H1 (cell line): ENCODE data around the gene AAK1. TPM values are rescaled to one million over a fixed set of nuclear protein-coding genes. Genes with fewer than 3 reads are reported as not detected.
A peak's percentile ranks its signal among the peaks of the same experiment; 100 is the strongest.

Experiments used
- CTCF ChIA-PET: fragments of 300-600 bp; sonication (Branson Sonifier 250); formaldehyde crosslinking; loops from one replicate; lab custom pipeline; 2021; ENCODE audit not compliant: partially characterized antibody; lab: Charles Lee
- POLR2A ChIA-PET: fragments of 300-600 bp; sonication (Branson Sonifier 250); formaldehyde crosslinking; loops from one replicate; lab custom pipeline; 2021; ENCODE audit warnings: inconsistent platforms; ENCODE audit not compliant: partially characterized antibody; lab: Charles Lee
- DNase-seq, 2 experiments: peaks; one replicate each; pipeline versions ENCODE4 v3.0.0 to v3.0.0-alpha.2; 2010 to 2022; ENCODE audit warnings: low spot score in 2 of 2, low read depth in 1 of 2, mixed read lengths in 1 of 2
- FAIRE-seq: peaks from 2 replicates; lab custom pipeline; 2011; peaks lifted over from hg19 to GRCh38; lab: Jason Lieb, UNC
- H2AFZ ChIP-seq: 2 replicates; pipeline ENCODE4 v1.8.1; 2012; ENCODE audit warnings: low read length, inconsistent platforms
- H2AK5ac ChIP-seq: 2 replicates; pipeline ENCODE4 v1.6.1; 2013; ENCODE audit warnings: low read depth, low read length
- H2BK120ac ChIP-seq: replicated peaks from 2 replicates; pipeline ENCODE3; 2013; ENCODE audit warnings: low read depth, low read length, inconsistent platforms
- H2BK12ac ChIP-seq: 2 replicates; pipeline ENCODE4 v1.6.1; 2013; ENCODE audit warnings: low read depth, low read length
- H2BK15ac ChIP-seq: 2 replicates; pipeline ENCODE4 v1.6.1; 2013; ENCODE audit warnings: low read length
- H2BK20ac ChIP-seq: 2 replicates; pipeline ENCODE4 v1.6.1; 2013; ENCODE audit warnings: low read length
- H2BK5ac ChIP-seq: 2 replicates; pipeline ENCODE4 v1.6.1; 2013; ENCODE audit warnings: low read depth, low read length
- H3K14ac ChIP-seq: 2 replicates; pipeline ENCODE4 v1.6.1; 2013; ENCODE audit warnings: inconsistent platforms; ENCODE audit not compliant: insufficient read length
- H3K18ac ChIP-seq: 2 replicates; pipeline ENCODE4 v1.6.1; 2013; ENCODE audit warnings: low read length; ENCODE audit errors: extremely low read depth
- H3K23ac ChIP-seq: 2 replicates; pipeline ENCODE4 v1.6.1; 2013; ENCODE audit warnings: inconsistent platforms; ENCODE audit not compliant: insufficient read length
- H3K23me2 ChIP-seq: 2 replicates; pipeline ENCODE4 v1.6.1; 2013; ENCODE audit warnings: low read depth, low read length
- H3K27ac ChIP-seq: 2 replicates; pipeline ENCODE4 v1.6.1; 2011; ENCODE audit warnings: low read depth, low read length, inconsistent platforms
- H3K27me3 ChIP-seq, 4 experiments: replicated peaks in 1 of 4; 1 replicate in 1 of 4; 2 replicates in 3 of 4; pipeline versions ENCODE4 v1.6.1 to v1.8.1; 2011 to 2013; ENCODE audit warnings: low read length in 3 of 4, mild to moderate bottlenecking in 3 of 4, inconsistent platforms in 2 of 4, mixed read lengths in 2 of 4, moderate library complexity in 1 of 4; ENCODE audit not compliant: control insufficient read depth in 3 of 4, insufficient read depth in 3 of 4; ENCODE audit errors: extremely low read depth in 1 of 4
- H3K36me3 ChIP-seq, 4 experiments: 2 replicates each; pipeline versions ENCODE4 v1.6.1 to v1.8.1; 2011 to 2013; ENCODE audit warnings: mild to moderate bottlenecking in 4 of 4, low read length in 3 of 4, moderate library complexity in 2 of 4, control low read depth in 1 of 4, inconsistent platforms in 1 of 4; ENCODE audit not compliant: insufficient read depth in 4 of 4, control insufficient read depth in 2 of 4
- H3K4ac ChIP-seq: replicated peaks from 2 replicates; pipeline ENCODE3; 2013; ENCODE audit warnings: low read length, low read depth, mixed read lengths, inconsistent platforms; ENCODE audit not compliant: insufficient read length
- H3K4me1 ChIP-seq, 4 experiments: replicated peaks in 1 of 4; 1 replicate in 1 of 4; 2 replicates in 3 of 4; pipeline versions ENCODE4 v1.6.1 to v1.8.1; 2011 to 2013; ENCODE audit warnings: low read length in 3 of 4, inconsistent platforms in 2 of 4, mixed read lengths in 1 of 4; ENCODE audit not compliant: insufficient read depth in 4 of 4, control insufficient read depth in 3 of 4
- H3K4me2 ChIP-seq, 2 experiments: 2 replicates each; pipeline versions ENCODE4 v1.6.1 to v1.8.1; 2011 to 2013; ENCODE audit warnings: low read depth in 2 of 2, low read length in 2 of 2, control low read depth in 1 of 2, inconsistent platforms in 1 of 2, mild to moderate bottlenecking in 1 of 2; ENCODE audit not compliant: insufficient read depth in 1 of 2
- H3K4me3 ChIP-seq, 4 experiments: fragments of 200-600, 300-600 bp in 1 of 4; sonication (generic), shearing (Covaris generic), sonication (Bioruptor Twin) in 1 of 4; 2 replicates each; pipeline versions ENCODE4 v1.5.1 to v1.8.1; 2011 to 2016; ENCODE audit warnings: low read length in 4 of 4, low read depth in 3 of 4, control low read depth in 2 of 4, inconsistent platforms in 2 of 4, mild to moderate bottlenecking in 2 of 4, mixed read lengths in 1 of 4, moderate library complexity in 1 of 4; ENCODE audit not compliant: insufficient read depth in 2 of 4; ENCODE audit errors: extremely low read depth in 1 of 4
- H3K56ac ChIP-seq: replicated peaks from 2 replicates; pipeline ENCODE3; 2013; ENCODE audit warnings: low read depth, mild to moderate bottlenecking, mixed read lengths, low read length, inconsistent platforms; ENCODE audit not compliant: insufficient read length
- H3K79me1 ChIP-seq: 2 replicates; pipeline ENCODE4 v1.6.1; 2013; ENCODE audit warnings: low read depth, low read length, control low read depth
- H3K79me2 ChIP-seq, 2 experiments: 2 replicates each; pipeline versions ENCODE4 v1.6.1 to v1.8.1; 2012 to 2013; ENCODE audit warnings: low read length in 2 of 2, mild to moderate bottlenecking in 2 of 2, inconsistent platforms in 1 of 2; ENCODE audit not compliant: insufficient read depth in 2 of 2, control insufficient read depth in 1 of 2
- H3K9ac ChIP-seq, 4 experiments: replicated peaks in 1 of 4; 1 replicate in 1 of 4; 2 replicates in 3 of 4; pipeline versions ENCODE4 v1.6.1 to v1.8.1; 2011 to 2013; ENCODE audit warnings: low read depth in 3 of 4, low read length in 3 of 4, control low read depth in 2 of 4, mild to moderate bottlenecking in 2 of 4, moderate library complexity in 2 of 4, inconsistent platforms in 1 of 4; ENCODE audit errors: extremely low read depth in 1 of 4
- H3K9me3 ChIP-seq, 2 experiments: 2 replicates each; pipeline versions ENCODE4 v1.6.1 to v1.8.1; 2012 to 2013; ENCODE audit warnings: mild to moderate bottlenecking in 2 of 2, moderate library complexity in 2 of 2, control low read depth in 1 of 2, inconsistent platforms in 1 of 2, low read depth in 1 of 2, low read length in 1 of 2, mixed read lengths in 1 of 2; ENCODE audit not compliant: insufficient read depth in 2 of 2
- H4K20me1 ChIP-seq, 2 experiments: replicated peaks in 1 of 2; 2 replicates each; pipeline versions ENCODE3 to v1.8.1; 2011 to 2013; ENCODE audit warnings: inconsistent platforms in 2 of 2, low read length in 2 of 2, mild to moderate bottlenecking in 1 of 2; ENCODE audit not compliant: insufficient read depth in 2 of 2, control insufficient read depth in 1 of 2
- H4K5ac ChIP-seq: 2 replicates; pipeline ENCODE4 v1.6.1; 2013; ENCODE audit warnings: low read length, low read depth, mixed read lengths, inconsistent platforms; ENCODE audit not compliant: insufficient read length
- H4K8ac ChIP-seq: 2 replicates; pipeline ENCODE4 v1.8.0; 2013; ENCODE audit warnings: mild to moderate bottlenecking, moderate library complexity, low read length, inconsistent platforms; ENCODE audit not compliant: insufficient read depth; ENCODE audit errors: extremely low read depth
- H4K91ac ChIP-seq: replicated peaks from 2 replicates; pipeline ENCODE3; 2013; ENCODE audit warnings: low read length, mixed read lengths, inconsistent platforms; ENCODE audit not compliant: insufficient read length
- BRCA1 ChIP-seq: IDR thresholded peaks from 2 replicates; pipeline ENCODE4 v1.6.1; 2012; ENCODE audit warnings: low read depth, low read length, improper control_type of control experiment
- EP300 ChIP-seq, 2 experiments: IDR thresholded peaks; 1 replicate in 1 of 2; 2 replicates in 1 of 2; pipeline ENCODE4 v1.6.1; 2011 to 2012; ENCODE audit warnings: low read depth in 2 of 2, low read length in 2 of 2, mild to moderate bottlenecking in 2 of 2, borderline replicate concordance in 1 of 2, inconsistent platforms in 1 of 2, moderate library complexity in 1 of 2
- HDAC2 ChIP-seq, 2 experiments: fragments of 300-600 bp in 1 of 2; sonication (generic) in 1 of 2; IDR thresholded peaks; 2 replicates each; pipeline ENCODE4 v1.6.1; 2011 to 2012; ENCODE audit warnings: low read depth in 2 of 2, low read length in 2 of 2, mild to moderate bottlenecking in 2 of 2, moderate library complexity in 2 of 2, borderline replicate concordance in 1 of 2, inconsistent platforms in 1 of 2
- JUND ChIP-seq: IDR thresholded peaks from 2 replicates; pipeline ENCODE4 v1.6.1; 2011; ENCODE audit warnings: mild to moderate bottlenecking, improper control_type of control experiment, low read length
- KDM1A ChIP-seq: fragments of 200-600, 300-600 bp; sonication (generic); IDR thresholded peaks from 2 replicates; pipeline ENCODE4 v1.7.1; 2016; ENCODE audit warnings: mild to moderate bottlenecking, low read length, borderline replicate concordance
- NANOG ChIP-seq: IDR thresholded peaks from 2 replicates; pipeline ENCODE4 v1.6.1; 2011; ENCODE audit warnings: low read length, low read depth, mild to moderate bottlenecking, inconsistent platforms; ENCODE audit not compliant: insufficient read depth, poor library complexity, severe bottlenecking
- RBBP5 ChIP-seq: IDR thresholded peaks from 2 replicates; pipeline ENCODE4 v1.7.1; 2012; ENCODE audit warnings: low read depth, mild to moderate bottlenecking, inconsistent platforms, low read length, moderate library complexity, borderline replicate concordance
- RFX5 ChIP-seq: IDR thresholded peaks from 2 replicates; pipeline ENCODE4 v1.6.1; 2011; ENCODE audit warnings: low read depth, low read length, improper control_type of control experiment, borderline replicate concordance
- SIX5 ChIP-seq: IDR thresholded peaks from 2 replicates; pipeline ENCODE4 v1.6.1; 2011; ENCODE audit warnings: mild to moderate bottlenecking, low read depth, low read length
- SRF ChIP-seq: IDR thresholded peaks from 2 replicates; pipeline ENCODE4 v1.6.1; 2011; ENCODE audit warnings: mild to moderate bottlenecking, low read depth, low read length, moderate library complexity
- TBP ChIP-seq: IDR thresholded peaks from 2 replicates; pipeline ENCODE4 v1.6.1; 2011; ENCODE audit warnings: low read depth, low read length, improper control_type of control experiment
- TCF12 ChIP-seq: IDR thresholded peaks from 2 replicates; pipeline ENCODE4 v1.6.1; 2011; ENCODE audit warnings: low read depth, mild to moderate bottlenecking, low read length
- ZNF274 ChIP-seq: IDR thresholded peaks from 2 replicates; pipeline ENCODE4 v1.7.0; 2012; ENCODE audit warnings: low read length, borderline replicate concordance; ENCODE audit errors: extremely low read depth
- WGBS, 2 experiments: shearing (Covaris generic) in 1 of 2; methylation state at CpG; one replicate each; pipeline versions ENCODE4 v1.1.6 to v1.1.7; 2013 to 2015; ENCODE audit warnings: low lambda C conversion rate in 2 of 2, mixed read lengths in 2 of 2, inconsistent platforms in 1 of 2, low coverage in 1 of 2, missing lambda C conversion rate in 1 of 2; ENCODE audit not compliant: insufficient replicate concordance in 2 of 2, insufficient coverage in 1 of 2, insufficient read length in 1 of 2; ENCODE audit errors: extremely low coverage in 1 of 2, missing lambda C conversion rate in 1 of 2; 5-methylcytosine and 5-hydroxymethylcytosine counted together
- polyA plus RNA-seq, 7 experiments: library from polyadenylated mRNA; depleted of rRNA in 3 of 7; stranded (reverse) in 5 of 7; unstranded in 2 of 7; fragments of >200 nt in 5 of 7; fragments of 200-250 nt in 2 of 7; gene quantifications; 1 replicate in 5 of 7; 2 replicates in 1 of 7; 4 replicates in 1 of 7; pipeline versions ENCODE4 v1.2.1 to v1.2.3, GENCODE V29; 2011 to 2013; ENCODE audit warnings: missing spikeins in 2 of 7, mixed read lengths in 2 of 7
- total RNA-seq: library from RNA; stranded (reverse); fragmentation: NEBNext Ultra II Directional; extraction: Animal tissue kit (Norgen Biotek cat#: 25700); gene quantifications from 2 replicates; pipeline ENCODE4 v1.2.1, GENCODE V29; 2021

AAK1 gene
- total and polyA plus RNA-seq, 2 of the 8 experiments (the other 6 are each of a cell fraction or from before 2014, with no cell fraction given), result 10.0 to 40.5 TPM

GRCh38 chr2:69453475-69454129 lies 189.9 kb downstream of the AAK1 start:
- H2BK120ac ChIP-seq, result no peak overlapping the region
- FAIRE-seq, result no peak
- POLR2A ChIA-PET, result interaction anchor here (1.7 kb wide), 1 partner anchor 16 kb away, joined by 8 read pairs; the partner anchor contains the start of gene NFU1
- no peak overlapping the region for H3K56ac ChIP-seq
- H4K91ac ChIP-seq, result no peak overlapping the region
- H3K14ac ChIP-seq, result no peak overlapping the region
- peak overlapping the region; percentile 19; the same call in 1 of the 2 replicates for H2BK20ac ChIP-seq
- H3K4me1 ChIP-seq, result peaks cover 3 to 13% (median 9%) of the 10 kb centered on the region in 4 experiments; a peak in 4 of 7 replicates
- H2BK5ac ChIP-seq, result no peak overlapping the region
- no peak overlapping the region for H3K18ac ChIP-seq
- 87% methylated on average over 4 of the region's 4 CpGs; no CpG with 5 or more reads in 1 of the 2 experiments for WGBS, 2 experiments
- H3K27ac ChIP-seq, result no peak overlapping the region
- no peaks in the 10 kb centered on the region for H3K27me3 ChIP-seq
- no peaks in the 10 kb centered on the region for H3K23me2 ChIP-seq
- no peak overlapping the region for H3K4me2 ChIP-seq
- H3K9ac ChIP-seq, result no peak overlapping the region
- no peak overlapping the region for H3K4ac ChIP-seq
- H4K8ac ChIP-seq, result no peak overlapping the region
- H3K79me2 ChIP-seq, result no peaks in the 10 kb centered on the region
- no peaks in the 10 kb centered on the region for H4K20me1 ChIP-seq
- no peak for DNase-seq
- no peak overlapping the region for H2BK12ac ChIP-seq
- H2AFZ ChIP-seq, result no peak overlapping the region
- no peak overlapping the region for H2AK5ac ChIP-seq
- no peak overlapping the region for H4K5ac ChIP-seq
- no peak overlapping the region for H3K4me3 ChIP-seq
- H3K79me1 ChIP-seq, result no peaks in the 10 kb centered on the region
- no peaks in the 10 kb centered on the region for H3K9me3 ChIP-seq
- H3K36me3 ChIP-seq, result no peaks in the 10 kb centered on the region
- H2BK15ac ChIP-seq, result no peak overlapping the region; the same call in 1 of the 2 replicates
- CTCF ChIA-PET, result interaction anchor here (0.6 to 1.2 kb wide), 3 partner anchors 31 to 83 kb away, joined by 3 to 4 read pairs (median 3); no protein-coding TSS in a partner anchor
- no peak overlapping the region for H3K23ac ChIP-seq
- no peak for TF ChIP-seq RFX5
- no peak for TF ChIP-seq NANOG
- no peak for TF ChIP-seq BRCA1
- no peak for TF ChIP-seq JUND
- TF ChIP-seq TBP, result no peak
- TF ChIP-seq ZNF274, result no peak
- no peak for TF ChIP-seq SRF
- TF ChIP-seq KDM1A, result no peak
- TF ChIP-seq TCF12, result no peak
- TF ChIP-seq HDAC2 (IDR thresholded peaks at IDR 0.05; ENCODE audit: borderline replicate concordance in 1 of 2, low read depth in 2 of 2, low read length in 2 of 2), result no peak
- TF ChIP-seq SIX5, result no peak
- no peak for TF ChIP-seq EP300 (IDR thresholded peaks at IDR 0.05; ENCODE audit: borderline replicate concordance in 1 of 2, low read depth in 2 of 2, low read length in 2 of 2)
- TF ChIP-seq RBBP5, result no peak
